ENCODE data around the gene ERC2.

- TF ChIP-seq CTCF (IDR thresholded peaks at IDR 0.05; ENCODE audit: low read depth, low read length) (no peak), POLR2A (IDR thresholded peaks at IDR 0.05; ENCODE audit: extremely low read depth, insufficient read length) (no peak), MYC (IDR thresholded peaks at IDR 0.05; ENCODE audit: low read depth, low read length) (no peak)
- TF ChIP-seq, protein P1, sequence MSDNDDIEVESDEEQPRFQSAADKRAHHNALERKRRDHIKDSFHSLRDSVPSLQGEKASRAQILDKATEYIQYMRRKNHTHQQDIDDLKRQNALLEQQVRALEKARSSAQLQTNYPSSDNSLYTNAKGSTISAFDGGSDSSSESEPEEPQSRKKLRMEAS (IDR thresholded peaks at IDR 0.05; ENCODE audit: low read depth, low read length): no peak
These were observed 692.7 kb downstream of the ERC2 start for GRCh38 chr3:55775366-55776154.

Data from NB4 (cell line).